HG02623 (cell line): ENCODE data around the gene TXLNB.
A peak's percentile ranks its signal among the peaks of the same experiment; 100 is the strongest.
"Not testable (repeated sequence)": the region's sequence is repeated elsewhere in the genome, so short reads cannot be mapped to it uniquely, and the experiment has no call there.

Experiments used
- ATAC-seq: cut with Tn5 transposase; IDR thresholded peaks from one replicate; pipeline ENCODE4 v1.9.1; 2021; ENCODE audit warnings: moderate library complexity; ENCODE audit not compliant: unreplicated experiment

Gene TXLNB

GRCh38 chr6:139240161-139241010 lies 51.4 kb downstream of the TXLNB start:
- ATAC-seq, result no peak

DNA sequence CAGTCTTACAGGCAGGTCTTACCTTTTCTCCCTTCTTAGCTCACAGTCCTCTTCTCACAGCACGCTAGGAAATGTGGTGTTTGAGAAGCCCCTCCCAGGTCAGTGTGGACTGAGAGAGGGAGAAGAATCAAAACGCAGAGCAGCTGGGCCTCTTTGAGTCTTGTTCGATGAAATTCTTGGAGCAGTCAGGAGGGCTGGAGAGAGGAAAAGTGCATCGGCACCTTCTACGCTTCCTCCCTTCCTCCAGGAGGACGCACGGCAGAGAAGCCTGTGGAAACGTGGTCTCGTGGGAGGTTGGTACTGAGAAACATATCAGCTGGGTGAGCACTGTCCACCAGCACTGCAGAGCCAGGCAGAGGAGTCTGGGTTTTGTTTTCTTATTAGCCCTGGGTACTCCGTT lies 52.7 kb downstream of the TXLNB start:
- no peak for ATAC-seq

DNA sequence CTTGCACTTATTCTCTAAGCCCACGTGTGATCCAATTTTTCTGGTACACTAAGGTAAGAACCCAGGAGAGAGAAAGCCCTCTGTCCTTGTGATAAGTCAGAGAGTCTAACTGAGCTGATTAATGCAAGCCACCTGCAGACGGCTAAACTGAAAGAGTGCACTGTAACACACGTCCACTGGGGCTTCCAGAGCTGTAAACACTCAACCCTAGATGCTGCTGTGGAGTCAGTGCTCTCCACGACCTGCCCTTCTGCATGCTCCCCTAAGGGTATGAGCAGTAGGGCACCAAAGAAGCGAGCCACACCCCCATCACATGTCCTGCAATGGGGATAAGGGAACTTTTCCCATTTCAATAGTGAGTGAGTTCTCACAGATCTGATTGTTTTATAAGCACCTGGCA lies 55.7 kb downstream of the TXLNB start:
- no peak for ATAC-seq

DNA sequence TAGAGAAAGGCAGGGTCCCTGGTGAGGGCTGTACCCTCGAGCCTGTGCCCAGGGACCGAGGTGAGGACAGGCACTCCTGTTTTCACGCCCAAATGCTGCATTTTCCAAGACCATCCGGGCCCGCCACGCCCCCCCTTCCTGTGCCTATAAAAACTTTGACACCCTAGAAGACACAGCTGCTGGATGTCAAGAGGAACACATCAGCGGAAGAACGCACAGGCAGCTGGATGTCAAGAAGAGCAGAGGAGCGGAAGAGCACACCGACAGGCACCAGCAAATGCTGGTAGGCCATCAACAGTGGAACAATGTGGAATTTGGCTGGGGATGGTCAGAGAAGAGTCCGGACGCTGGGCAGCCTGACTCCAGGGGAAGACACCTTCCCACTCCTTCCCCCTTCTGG lies 56.1 kb downstream of the TXLNB start:
- no peak for ATAC-seq

DNA sequence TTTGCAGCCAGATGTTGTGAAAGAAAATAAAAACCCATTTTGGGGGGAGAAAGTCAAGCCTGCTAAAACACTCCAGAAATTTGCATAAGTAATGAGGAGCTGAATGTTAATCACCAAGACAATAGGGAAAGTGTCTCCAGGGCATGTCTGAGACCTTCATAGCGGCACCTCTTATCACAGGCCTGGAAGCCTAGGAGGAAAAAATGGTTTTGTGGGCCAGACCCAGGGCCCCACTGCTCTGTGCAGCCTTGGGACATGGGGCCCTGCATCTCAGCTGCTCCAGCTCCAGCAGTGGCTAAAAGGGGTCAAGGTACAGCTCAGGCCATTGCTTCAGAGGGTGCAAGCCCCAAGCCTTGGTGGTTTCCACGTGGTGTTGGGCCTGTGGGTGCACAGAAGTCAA lies 57.6 kb downstream of the TXLNB start:
- ATAC-seq, result not testable (repeated sequence)

GRCh38 chr6:139231206-139231605 lies 60.6 kb downstream of the TXLNB start:
- no peak for ATAC-seq

DNA sequence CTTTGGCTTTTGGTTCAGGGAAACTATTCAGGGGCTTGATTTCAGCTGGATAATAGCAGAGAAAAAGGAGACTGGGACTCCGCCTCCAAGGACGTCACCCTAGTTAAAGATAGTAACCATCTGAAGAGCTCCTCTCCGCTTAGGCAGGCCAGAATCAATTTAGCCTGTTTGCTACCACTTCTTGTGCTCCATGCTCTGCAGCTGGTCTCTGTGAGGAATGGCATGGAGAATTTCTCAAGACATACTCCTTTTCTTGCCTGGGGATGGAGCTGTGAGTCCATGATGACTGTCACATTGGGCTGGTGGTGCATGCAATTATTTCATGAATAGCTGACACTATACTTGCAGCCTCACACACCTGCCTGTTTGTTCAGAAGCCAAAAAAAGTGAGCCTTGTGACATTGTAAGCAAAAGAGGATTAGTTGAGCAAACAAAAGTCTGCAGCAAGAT lies 61.4 kb downstream of the TXLNB start:
- ATAC-seq, result no peak

DNA sequence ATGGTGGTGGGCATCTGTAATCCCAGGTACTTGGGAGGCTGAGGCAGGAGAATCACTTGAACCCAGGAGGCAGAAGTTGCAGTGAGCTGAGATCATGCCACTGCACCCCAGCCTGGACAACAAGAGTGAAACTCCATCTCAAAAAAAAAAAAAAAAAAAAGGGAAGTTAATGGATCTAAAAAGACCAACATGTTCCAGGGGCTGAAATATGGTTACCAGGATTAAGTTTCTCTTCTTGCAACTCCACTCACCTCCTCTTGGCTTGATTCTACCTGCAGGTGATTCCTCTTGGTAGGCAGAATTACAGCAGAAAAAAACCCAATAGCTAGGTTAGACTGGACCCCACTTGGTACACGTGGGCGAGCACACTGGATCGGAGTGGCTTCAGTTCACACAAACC lies 63.4 kb downstream of the TXLNB start:
- not testable (repeated sequence) for ATAC-seq

DNA sequence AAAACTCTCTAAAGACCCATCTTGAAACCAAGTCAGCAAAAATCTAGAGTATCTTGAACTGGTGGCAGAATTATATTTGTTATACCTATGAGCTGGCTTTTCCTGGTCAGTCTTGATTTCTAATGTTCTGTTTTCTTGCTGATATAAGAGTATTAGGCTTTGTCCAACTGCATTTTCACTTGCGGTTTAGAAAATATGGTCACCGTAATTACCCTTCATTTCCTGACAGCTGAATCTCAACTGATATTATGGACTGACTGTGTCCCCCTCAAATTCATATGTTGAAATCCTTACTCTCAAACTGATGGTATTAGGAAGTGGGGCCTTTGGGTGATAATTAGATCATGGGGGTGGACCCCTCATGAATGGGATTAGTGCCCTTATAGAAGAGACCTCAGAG lies 72.1 kb downstream of the TXLNB start:
- ATAC-seq, result no peak

GRCh38 chr6:139219271-139219729 lies 72.5 kb downstream of the TXLNB start:
- ATAC-seq, result peak; percentile 100

GRCh38 chr6:139212460-139212859 lies 79.3 kb downstream of the TXLNB start:
- ATAC-seq, result not testable (repeated sequence)

DNA sequence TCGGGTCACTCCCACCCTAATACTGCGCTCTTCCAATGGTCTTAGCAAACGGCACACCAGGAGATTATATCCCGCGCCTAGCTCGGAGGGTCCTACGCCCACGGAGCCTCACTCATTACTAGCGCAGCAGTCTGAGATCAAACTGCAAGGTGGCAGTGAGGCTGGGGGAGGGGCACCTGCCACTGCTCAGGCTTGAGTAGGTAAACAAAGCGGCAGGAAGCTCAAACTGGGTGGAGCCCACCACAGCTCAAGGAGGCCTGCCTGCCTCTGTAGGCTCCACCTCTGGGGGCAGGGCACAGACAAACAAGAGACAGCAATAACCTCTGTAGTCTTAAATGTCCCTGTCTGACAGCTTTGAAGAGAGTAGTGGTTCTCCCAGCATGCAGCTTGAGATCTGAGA lies 81.0 kb downstream of the TXLNB start:
- ATAC-seq, result not testable (repeated sequence)

GRCh38 chr6:139205843-139206242 lies 86.0 kb downstream of the TXLNB start:
- no peak for ATAC-seq

- no peak for ATAC-seq
These were observed 86.8 kb downstream of the TXLNB start for GRCh38 chr6:139204978-139205377.

DNA sequence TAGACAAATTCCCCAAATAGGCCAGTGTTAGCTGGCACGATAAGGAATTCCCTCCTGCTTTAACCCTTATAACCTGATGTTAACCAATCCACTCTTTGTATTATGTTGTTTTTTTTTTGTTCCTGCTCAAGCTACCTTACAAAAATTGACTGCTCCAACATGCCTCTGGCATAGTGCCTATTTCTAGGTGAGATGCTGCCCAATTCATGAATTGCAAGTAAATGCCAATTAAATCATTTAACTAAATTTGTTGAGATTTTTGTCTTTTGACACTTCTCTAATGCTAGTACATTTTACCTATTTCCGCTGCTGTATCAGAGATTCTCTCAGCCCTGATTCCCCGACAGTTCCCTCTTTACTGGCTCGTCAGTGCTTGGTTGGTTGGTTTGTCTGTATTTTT lies 90.4 kb downstream of the TXLNB start:
- no peak for ATAC-seq

GRCh38 chr6:139198529-139199288 lies 93.1 kb downstream of the TXLNB start:
- no peak for ATAC-seq

DNA sequence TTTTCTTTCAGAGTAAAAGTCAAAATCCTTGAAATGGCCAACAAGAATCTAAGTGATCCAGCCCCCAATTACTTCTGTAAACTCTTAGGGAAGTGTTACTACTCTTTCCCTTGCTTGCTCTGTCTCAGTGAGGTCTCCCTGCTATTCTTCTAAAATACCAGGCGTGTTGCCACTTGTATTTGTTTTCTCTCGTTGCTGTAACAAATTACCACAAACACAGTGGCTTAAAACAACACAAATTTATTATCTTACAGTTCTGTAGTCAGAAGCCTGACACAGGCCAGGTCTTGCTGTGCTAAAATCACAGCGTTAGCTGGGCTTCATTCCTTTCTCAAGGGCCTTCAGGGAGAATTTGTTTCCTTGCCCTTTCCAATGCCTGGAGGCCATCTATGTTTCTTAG lies 97.1 kb downstream of the TXLNB start:
- ATAC-seq, result no peak
